K562 (cell line): ENCODE results near the gene NBEA. TPM values are rescaled to one million over a fixed set of nuclear protein-coding genes. Genes with fewer than 3 reads are reported as not detected.

Experiments used
- ATAC-seq: fragments of 200-7000 bp; cut with Tn5 transposase; 3 replicates; pipeline ENCODE4 v1.9.1; 2020; ENCODE audit warnings: moderate library complexity
- BruUV-seq: library from RNA; stranded (reverse); fragments of 400-500 nt; replicated peaks from 2 replicates; lab custom pipeline; 2021; lab: Mats Ljungman, UMichigan
- CTCF ChIA-PET: fragments of 300-600 bp; formaldehyde crosslinking; extraction: SDS; loops from one replicate; lab custom pipeline; 2021; ENCODE audit warnings: low intra/inter-chr PET ratio; lab: Yijun Ruan, JAX
- POLR2A ChIA-PET: fragments of 300-600, 350-650 bp; sonication (Branson Sonifier 250); formaldehyde crosslinking; extraction: SDS; loops from one replicate; lab custom pipeline; 2021; ENCODE audit warnings: antibody characterized with exemption, inconsistent platforms; lab: Yijun Ruan, JAX
- DNase-seq, 4 experiments: peaks; one replicate each; pipeline versions ENCODE4 v3.0.0 to v3.0.0-alpha.2; 2011 to 2018; ENCODE audit warnings: low spot score in 3 of 4, mixed read lengths in 3 of 4; ENCODE audit errors: extremely low read depth in 1 of 4
- FAIRE-seq: peaks from 2 replicates; lab custom pipeline; 2011; peaks lifted over from hg19 to GRCh38; lab: Jason Lieb, UNC
- H2AFZ ChIP-seq: 2 replicates; pipeline ENCODE4 v1.6.0; 2011; ENCODE audit warnings: low read depth, low read length, control low read depth, inconsistent platforms
- H3K27ac ChIP-seq: fragments of 200-600 bp; 3 replicates; pipeline ENCODE4 v1.8.0; 2011; ENCODE audit warnings: low read depth, mild to moderate bottlenecking, control low read depth, inconsistent platforms, low read length, moderate library complexity, mixed read lengths; ENCODE audit errors: extremely low read depth
- H3K27me3 ChIP-seq, 2 experiments: fragments of 300-600 bp in 1 of 2; 2 replicates in 1 of 2; 3 replicates in 1 of 2; pipeline versions ENCODE4 v1.6.0 to v1.8.0; 2011; ENCODE audit warnings: inconsistent platforms in 2 of 2, low read length in 2 of 2, mild to moderate bottlenecking in 1 of 2, mixed read lengths in 1 of 2, moderate library complexity in 1 of 2; ENCODE audit not compliant: control insufficient read depth in 2 of 2, insufficient read depth in 2 of 2
- H3K36me3 ChIP-seq: fragments of 300-600 bp; 3 replicates; pipeline ENCODE4 v1.8.0; 2011; ENCODE audit warnings: mild to moderate bottlenecking, low read length, inconsistent platforms; ENCODE audit not compliant: control insufficient read depth, insufficient read depth
- H3K4me1 ChIP-seq, 2 experiments: fragments of 200-600 bp in 1 of 2; replicated peaks in 1 of 2; 2 replicates in 1 of 2; 3 replicates in 1 of 2; pipeline versions ENCODE4 v1.5.1 to v1.8.0; 2011; ENCODE audit warnings: inconsistent platforms in 2 of 2, low read length in 2 of 2, mild to moderate bottlenecking in 1 of 2, mixed read lengths in 1 of 2, moderate library complexity in 1 of 2; ENCODE audit not compliant: control insufficient read depth in 2 of 2, insufficient read depth in 2 of 2
- H3K4me2 ChIP-seq: 2 replicates; pipeline ENCODE4 v1.6.1; 2011; ENCODE audit warnings: low read length, control low read depth, inconsistent platforms, mixed read lengths; ENCODE audit not compliant: insufficient read depth
- H3K4me3 ChIP-seq: fragments of 200-600 bp; sonication (generic), shearing (Covaris generic); 2 replicates; pipeline ENCODE4 v1.5.1; 2016; ENCODE audit warnings: control low read depth, inconsistent platforms
- H3K79me2 ChIP-seq: fragments of 200-600 bp; 3 replicates; pipeline ENCODE4 v1.8.0; 2011; ENCODE audit warnings: low read length, inconsistent platforms; ENCODE audit not compliant: control insufficient read depth, insufficient read depth
- H3K9ac ChIP-seq, 2 experiments: 2 replicates each; pipeline versions ENCODE4 v1.6.0 to v1.6.1; 2011; ENCODE audit warnings: low read depth in 2 of 2, low read length in 2 of 2, control low read depth in 1 of 2, inconsistent platforms in 1 of 2, mild to moderate bottlenecking in 1 of 2, mixed read lengths in 1 of 2; ENCODE audit not compliant: insufficient read depth in 1 of 2
- H3K9me1 ChIP-seq: one replicate; pipeline ENCODE4 v1.6.0; 2011; ENCODE audit warnings: inconsistent platforms, mild to moderate bottlenecking, low read length, moderate library complexity; ENCODE audit not compliant: control insufficient read depth, insufficient read depth
- H3K9me3 ChIP-seq: replicated peaks from 2 replicates; pipeline ENCODE4 v1.5.1; 2011; ENCODE audit warnings: low read depth, low read length, inconsistent platforms; ENCODE audit not compliant: control insufficient read depth, insufficient read depth
- H4K20me1 ChIP-seq: replicated peaks from 2 replicates; pipeline ENCODE4 v1.6.1; 2011; ENCODE audit warnings: low read length, inconsistent platforms, mixed read lengths; ENCODE audit not compliant: control insufficient read depth, insufficient read depth
- CHD2 ChIP-seq: IDR thresholded peaks from 2 replicates; pipeline ENCODE4 v1.6.1; 2011; ENCODE audit warnings: low read depth, low read length
- HNRNPK ChIP-seq: fragments of 200-400 bp; formaldehyde crosslinking; IDR thresholded peaks from one replicate; pipeline ENCODE4 v1.6.1; 2018; ENCODE audit warnings: mild to moderate bottlenecking, low read depth, low read length; ENCODE audit not compliant: poor library complexity, severe bottlenecking
- JUND ChIP-seq, 2 experiments: IDR thresholded peaks; 2 replicates in 1 of 2; 3 replicates in 1 of 2; pipeline ENCODE4 v1.6.1; 2011; ENCODE audit warnings: borderline replicate concordance in 2 of 2, low read depth in 2 of 2, low read length in 2 of 2, improper control_type of control experiment in 1 of 2, missing biosample characterization in 1 of 2, missing genetic modification characterization in 1 of 2, missing genetic modification reagents in 1 of 2
- KDM5B ChIP-seq: fragments of 200-600 bp; sonication (generic); IDR thresholded peaks from 2 replicates; pipeline ENCODE4 v1.6.1; 2012; ENCODE audit warnings: low read depth, mild to moderate bottlenecking, moderate library complexity, low read length, control low read depth, inconsistent platforms; ENCODE audit not compliant: insufficient replicate concordance
- MAFF ChIP-seq: IDR thresholded peaks from 2 replicates; pipeline ENCODE4 v1.6.1; 2012; ENCODE audit warnings: low read length, improper control_type of control experiment
- MAFG ChIP-seq: fragments of 450-650 bp; conservative IDR thresholded peaks from 2 replicates; pipeline ENCODE4 v1.6.1; 2016; ENCODE audit warnings: missing genetic modification characterization, missing compliant biosample characterization
- MCM5 ChIP-seq: fragments of 450-650 bp; IDR thresholded peaks from 2 replicates; pipeline ENCODE4 v1.6.1; 2016; ENCODE audit warnings: low read depth
- MXI1 ChIP-seq: IDR thresholded peaks from 2 replicates; pipeline ENCODE4 v1.6.1; 2011; ENCODE audit warnings: low read depth, mild to moderate bottlenecking, improper control_type of control experiment, low read length
- NFIC ChIP-seq: fragments of 450-650 bp; IDR thresholded peaks from 2 replicates; pipeline ENCODE4 v1.6.1; 2017; ENCODE audit warnings: mild to moderate bottlenecking, inconsistent platforms
- SAFB2 ChIP-seq: fragments of 200-400 bp; formaldehyde crosslinking; IDR thresholded peaks from 2 replicates; pipeline ENCODE4 v1.6.1; 2018; ENCODE audit warnings: borderline replicate concordance, low read length, low read depth, moderate library complexity; ENCODE audit not compliant: severe bottlenecking
- TAF9B ChIP-seq: fragments of 450-650 bp; IDR thresholded peaks from 2 replicates; pipeline ENCODE4 v1.6.1; 2018; ENCODE audit warnings: mild to moderate bottlenecking; ENCODE audit not compliant: partially characterized antibody
- TFAM ChIP-seq: fragments of 250-450 bp; sonication (Bioruptor Pico); conservative IDR thresholded peaks from 2 replicates; pipeline ENCODE4 v1.5.0; 2021; ENCODE audit warnings: mild to moderate bottlenecking, moderate library complexity
- WGBS: fragments of 100-300 bp; shearing (Covaris generic); methylation state at CpG from one replicate; pipeline ENCODE4 v1.1.6; 2016; ENCODE audit warnings: low coverage, mixed read lengths; ENCODE audit not compliant: insufficient coverage; ENCODE audit errors: missing lambda C conversion rate; 5-methylcytosine and 5-hydroxymethylcytosine counted together
- in situ Hi-C: fragments of 300-500 bp; cut with MboI; formaldehyde crosslinking; loops from 4 replicates; pipeline ENCODE4 v1.15.0; 2018; ENCODE audit warnings: inconsistent platforms, mixed read lengths
- intact Hi-C: fragments of 100-400 bp; cut with micrococcal nuclease; formaldehyde crosslinking; loops from 2 replicates; pipeline ENCODE4 v1.14.2; 2022
- polyA plus RNA-seq, 8 experiments: library from polyadenylated mRNA; depleted of rRNA in 4 of 8; stranded (reverse) in 5 of 8; unstranded in 3 of 8; fragments of >200 nt; fragmentation: Nextera tagmentation in 2 of 8; fragmentation: Illumina TruSeq in 1 of 8; extraction: Ambion mirVana in 2 of 8; extraction: Trizol in 1 of 8; gene quantifications; 2 replicates each; pipeline versions ENCODE4 v1.2.1 to v1.2.3, GENCODE V29; 2011 to 2014; ENCODE audit warnings: inconsistent platforms in 1 of 8, missing spikeins in 1 of 8
- total RNA-seq, 7 experiments: library from RNA; depleted of rRNA in 6 of 7; stranded (reverse); fragments of >200 nt in 6 of 7; fragmentation: Illumina TruSeq in 2 of 7; extraction: Trizol in 2 of 7; gene quantifications; 2 replicates each; pipeline versions ENCODE4 v1.2.1 to v1.2.3, GENCODE V29; 2011 to 2021; ENCODE audit warnings: low replicate concordance in 1 of 7
- TF ChIP-seq, protein P1 (sequence below): fragments of 250-450 bp; sonication (Bioruptor Pico); IDR thresholded peaks from 2 replicates; pipeline ENCODE4 v1.8.0; 2021; ENCODE audit warnings: borderline replicate concordance, mild to moderate bottlenecking, moderate library complexity; ENCODE audit not compliant: poor library complexity, severe bottlenecking
- TF ChIP-seq, protein P2 (sequence below): sonication (generic); formaldehyde crosslinking; IDR thresholded peaks from 2 replicates; pipeline ENCODE4 v1.8.0; 2022; ENCODE audit warnings: mild to moderate bottlenecking, missing genetic modification reagents
- TF ChIP-seq, protein P3 (sequence below): fragments of 250-450 bp; sonication (Bioruptor Pico); IDR thresholded peaks from 2 replicates; pipeline ENCODE4 v1.5.0; 2021; ENCODE audit warnings: mild to moderate bottlenecking, moderate library complexity

Gene NBEA
- total and polyA plus RNA-seq, 9 of the 15 experiments (the other 6 are each of a cell fraction or from before 2014, with no cell fraction given) = 0.03 to 0.94 (median 0.05) TPM; not detected in 2

DNA sequence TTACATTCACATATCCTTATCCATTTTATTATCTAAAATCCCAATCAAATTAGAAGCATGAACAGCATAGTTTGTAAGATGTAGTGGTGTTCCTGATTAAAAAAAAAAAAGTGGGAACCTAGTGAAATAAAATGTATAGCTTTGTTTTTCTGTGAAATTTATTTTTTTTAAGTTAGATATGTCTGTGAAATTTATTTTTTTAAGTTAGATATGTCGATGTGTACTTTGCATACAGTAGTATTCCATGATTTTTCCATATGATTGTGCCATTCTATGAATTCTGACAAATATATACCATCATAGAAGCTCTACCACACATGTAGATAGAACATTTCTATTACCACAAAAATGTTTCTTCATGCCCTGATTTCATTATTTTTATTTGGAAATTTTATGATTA lies 540.5 kb downstream of the NBEA start:
- no peak for ATAC-seq
- Histone ChIP-seq H3K9me1 (no peaks in the 10 kb centered on the region), H3K27ac (no peak overlapping the region), H3K4me2 (no peak overlapping the region), H3K79me2 (no peaks in the 10 kb centered on the region), H4K20me1 (no peaks in the 10 kb centered on the region), H2AFZ (no peak overlapping the region), H3K36me3 (no peaks in the 10 kb centered on the region), H3K9me3 (no peaks in the 10 kb centered on the region), H3K27me3 (no peaks in the 10 kb centered on the region), H3K9ac (no peak overlapping the region), H3K4me1 (no peaks in the 10 kb centered on the region), H3K4me3 (no peak overlapping the region)
- ChIA-PET CTCF (no interaction called here), POLR2A (no interaction called here)
- intact Hi-C loops = no loop called here
- in situ Hi-C loops = no loop called here
- no peak for DNase-seq
- BruUV-seq = no TSS peak
- no peak for FAIRE-seq
- 10% methylated on average over 1 of the region's 1 CpG for WGBS
- TF ChIP-seq, protein P1, sequence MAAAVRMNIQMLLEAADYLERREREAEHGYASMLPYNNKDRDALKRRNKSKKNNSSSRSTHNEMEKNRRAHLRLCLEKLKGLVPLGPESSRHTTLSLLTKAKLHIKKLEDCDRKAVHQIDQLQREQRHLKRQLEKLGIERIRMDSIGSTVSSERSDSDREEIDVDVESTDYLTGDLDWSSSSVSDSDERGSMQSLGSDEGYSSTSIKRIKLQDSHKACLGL (CRISPR knock-in tag) = no peak
- TF ChIP-seq MXI1 (no peak), MCM5 (no peak), JUND (IDR thresholded peaks at IDR 0.05; ENCODE audit: borderline replicate concordance, low read depth, low read length) (no peak), JUND (tag; IDR thresholded peaks at IDR 0.05; ENCODE audit: borderline replicate concordance, low read depth, low read length) (no peak), TFAM (CRISPR knock-in tag) (no peak), TAF9B (no peak), MAFG (tag) (no peak), HNRNPK (no peak), CHD2 (no peak), KDM5B (no peak), SAFB2 (no peak), MAFF (no peak), NFIC (no peak)
- TF ChIP-seq, protein P2, sequence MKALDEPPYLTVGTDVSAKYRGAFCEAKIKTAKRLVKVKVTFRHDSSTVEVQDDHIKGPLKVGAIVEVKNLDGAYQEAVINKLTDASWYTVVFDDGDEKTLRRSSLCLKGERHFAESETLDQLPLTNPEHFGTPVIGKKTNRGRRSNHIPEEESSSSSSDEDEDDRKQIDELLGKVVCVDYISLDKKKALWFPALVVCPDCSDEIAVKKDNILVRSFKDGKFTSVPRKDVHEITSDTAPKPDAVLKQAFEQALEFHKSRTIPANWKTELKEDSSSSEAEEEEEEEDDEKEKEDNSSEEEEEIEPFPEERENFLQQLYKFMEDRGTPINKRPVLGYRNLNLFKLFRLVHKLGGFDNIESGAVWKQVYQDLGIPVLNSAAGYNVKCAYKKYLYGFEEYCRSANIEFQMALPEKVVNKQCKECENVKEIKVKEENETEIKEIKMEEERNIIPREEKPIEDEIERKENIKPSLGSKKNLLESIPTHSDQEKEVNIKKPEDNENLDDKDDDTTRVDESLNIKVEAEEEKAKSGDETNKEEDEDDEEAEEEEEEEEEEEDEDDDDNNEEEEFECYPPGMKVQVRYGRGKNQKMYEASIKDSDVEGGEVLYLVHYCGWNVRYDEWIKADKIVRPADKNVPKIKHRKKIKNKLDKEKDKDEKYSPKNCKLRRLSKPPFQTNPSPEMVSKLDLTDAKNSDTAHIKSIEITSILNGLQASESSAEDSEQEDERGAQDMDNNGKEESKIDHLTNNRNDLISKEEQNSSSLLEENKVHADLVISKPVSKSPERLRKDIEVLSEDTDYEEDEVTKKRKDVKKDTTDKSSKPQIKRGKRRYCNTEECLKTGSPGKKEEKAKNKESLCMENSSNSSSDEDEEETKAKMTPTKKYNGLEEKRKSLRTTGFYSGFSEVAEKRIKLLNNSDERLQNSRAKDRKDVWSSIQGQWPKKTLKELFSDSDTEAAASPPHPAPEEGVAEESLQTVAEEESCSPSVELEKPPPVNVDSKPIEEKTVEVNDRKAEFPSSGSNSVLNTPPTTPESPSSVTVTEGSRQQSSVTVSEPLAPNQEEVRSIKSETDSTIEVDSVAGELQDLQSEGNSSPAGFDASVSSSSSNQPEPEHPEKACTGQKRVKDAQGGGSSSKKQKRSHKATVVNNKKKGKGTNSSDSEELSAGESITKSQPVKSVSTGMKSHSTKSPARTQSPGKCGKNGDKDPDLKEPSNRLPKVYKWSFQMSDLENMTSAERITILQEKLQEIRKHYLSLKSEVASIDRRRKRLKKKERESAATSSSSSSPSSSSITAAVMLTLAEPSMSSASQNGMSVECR = no peak
- TF ChIP-seq, protein P3, sequence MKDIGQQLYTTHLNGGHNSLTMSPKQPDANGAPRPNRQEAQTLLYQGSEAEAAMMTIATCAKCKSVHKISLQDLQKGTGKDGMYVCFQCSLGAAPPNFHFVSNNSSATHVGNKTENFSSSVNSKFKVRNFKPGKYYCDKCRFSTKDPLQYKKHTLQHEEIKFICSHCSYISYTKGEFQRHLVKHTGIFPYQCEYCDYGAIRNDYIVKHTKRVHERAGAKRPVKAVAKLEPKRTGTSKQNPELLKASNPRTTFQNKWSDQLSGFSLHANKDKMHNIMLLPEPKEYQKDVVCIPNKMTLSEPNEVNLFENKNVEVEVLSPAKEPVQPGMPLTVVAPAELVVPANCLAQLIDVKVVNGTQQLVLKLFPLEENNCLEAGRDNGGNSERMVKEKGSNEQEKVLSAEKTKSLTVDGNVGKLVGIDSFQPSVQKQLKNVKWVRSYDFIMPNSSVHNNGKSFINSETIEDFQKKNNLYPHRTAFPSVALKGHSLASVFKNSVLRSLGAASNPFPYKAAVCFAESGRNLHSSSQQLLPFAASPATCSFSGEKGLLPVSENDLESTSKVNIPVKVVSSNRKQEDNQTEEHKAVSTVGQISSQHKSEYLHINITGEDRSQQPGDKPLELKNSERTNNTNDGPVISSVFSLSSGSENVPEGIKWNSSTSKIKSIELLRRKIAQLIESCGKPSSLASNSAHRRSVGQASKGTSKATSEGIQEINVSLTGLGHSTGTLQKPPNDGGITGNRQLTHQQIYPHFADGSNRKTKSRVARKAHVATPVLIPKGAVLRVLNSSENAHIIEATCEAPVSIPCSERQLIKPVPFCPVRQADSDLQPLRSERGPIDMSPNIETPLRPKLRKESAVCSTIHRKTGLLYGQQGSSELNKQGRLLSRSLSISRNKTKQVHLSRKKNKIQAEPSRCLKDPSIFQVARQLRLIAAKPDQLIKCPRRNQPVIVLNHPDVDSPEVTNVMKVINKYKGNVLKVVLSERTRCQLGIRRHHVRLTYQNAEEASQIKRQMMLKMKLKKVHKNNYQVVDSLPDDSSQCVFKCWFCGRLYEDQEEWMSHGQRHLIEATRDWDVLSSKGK (CRISPR knock-in tag) = no peak
